NT2/D1 (cell line): Measurements from ENCODE around the gene INSRR.

ENCODE experiments used
- DNase-seq: peaks from one replicate; pipeline ENCODE4 v3.0.0-alpha.2; 2011; ENCODE audit warnings: low read depth, low spot score
- H3K27me3 ChIP-seq: 2 replicates; pipeline ENCODE4 v1.6.0; 2011; ENCODE audit warnings: mild to moderate bottlenecking; ENCODE audit not compliant: insufficient read length, insufficient read depth
- H3K36me3 ChIP-seq: 2 replicates; pipeline ENCODE4 v1.6.1; 2011; ENCODE audit warnings: mild to moderate bottlenecking, low read length, mixed read lengths; ENCODE audit not compliant: insufficient read depth, insufficient read length
- H3K4me1 ChIP-seq: 2 replicates; pipeline ENCODE4 v1.5.1; 2011; ENCODE audit not compliant: insufficient read depth, insufficient read length
- H3K4me3 ChIP-seq: 2 replicates; pipeline ENCODE4 v1.5.1; 2011; ENCODE audit warnings: low read depth; ENCODE audit not compliant: insufficient read length
- H3K9ac ChIP-seq: 2 replicates; pipeline ENCODE4 v1.6.0; 2011; ENCODE audit warnings: low read depth; ENCODE audit not compliant: insufficient read length
- H3K9me3 ChIP-seq: 2 replicates; pipeline ENCODE4 v1.5.1; 2011; ENCODE audit warnings: mild to moderate bottlenecking, low read length; ENCODE audit not compliant: insufficient read depth
- SUZ12 ChIP-seq: IDR thresholded peaks from 2 replicates; pipeline ENCODE4 v1.6.1; 2011; ENCODE audit not compliant: insufficient read length, insufficient read depth; ENCODE audit errors: extremely low read depth
- YY1 ChIP-seq: IDR thresholded peaks from 2 replicates; pipeline ENCODE4 v1.6.1; 2011; ENCODE audit not compliant: insufficient read length, insufficient read depth
- ZNF274 ChIP-seq: IDR thresholded peaks from 2 replicates; pipeline ENCODE4 v1.6.1; 2011; ENCODE audit warnings: mild to moderate bottlenecking, low read depth, low read length

The INSRR gene

GRCh38 chr1:156903328-156904091, 44.6 kb upstream of the INSRR start:
- Histone ChIP-seq H3K9me3 (peaks cover 13% of the 10 kb centered on the region; the same call in 1 of the 2 replicates), H3K9ac (no peak overlapping the region), H3K27me3 (no peaks in the 10 kb centered on the region), H3K4me1 (peaks cover 15% of the 10 kb centered on the region), H3K36me3 (peaks cover 38% of the 10 kb centered on the region), H3K4me3 (no peak overlapping the region)
- TF ChIP-seq SUZ12 (no peak), YY1 (no peak), ZNF274 (no peak)
- DNase-seq: no peak

DNA sequence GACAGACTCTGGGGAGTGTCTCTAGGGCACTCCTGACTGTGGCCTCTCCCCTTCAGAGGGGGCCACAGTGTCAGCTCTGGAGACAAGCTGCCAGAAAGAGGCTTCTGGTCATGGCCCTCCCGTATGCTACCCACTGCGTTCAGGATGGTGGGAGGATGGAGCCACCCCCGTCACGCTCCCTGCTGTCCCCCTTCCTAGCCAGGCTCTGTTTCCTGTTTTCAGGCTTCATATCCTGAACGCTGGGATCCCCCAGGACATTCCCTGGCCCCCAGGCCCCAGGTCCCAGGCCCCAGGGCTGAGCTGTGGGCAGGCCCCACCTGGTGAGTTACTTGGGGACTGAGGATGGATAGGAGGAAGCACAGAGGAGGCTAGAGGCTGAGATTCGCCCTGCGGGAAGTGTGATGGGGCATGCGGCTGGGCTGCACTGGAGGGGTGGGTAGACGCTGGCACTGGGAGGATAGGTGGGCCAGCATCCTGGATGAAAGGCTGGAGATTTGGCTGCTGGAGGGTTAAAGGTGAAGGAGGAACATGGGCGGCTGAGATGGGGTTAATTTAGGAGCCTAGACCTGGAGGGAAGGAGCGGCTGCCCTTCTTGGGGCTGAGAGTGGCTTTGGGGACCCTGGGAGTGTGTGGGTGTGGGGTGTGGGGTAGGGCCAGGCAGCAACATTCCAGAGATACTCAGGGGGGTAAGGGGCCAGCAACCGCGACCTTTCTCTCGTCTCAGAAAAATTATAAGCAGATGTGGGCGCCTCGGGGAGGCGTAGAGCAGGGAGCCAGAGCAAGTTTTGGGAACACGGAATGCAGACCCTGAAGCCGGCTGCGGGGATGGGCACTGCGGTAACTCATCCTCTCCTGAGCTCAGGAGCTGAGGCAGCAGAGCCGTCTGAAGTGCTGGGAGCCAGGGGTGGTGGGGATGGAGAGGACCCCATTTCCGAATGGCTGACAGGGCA, 43.3 kb upstream of the INSRR start:
- Histone ChIP-seq H3K9me3 (peaks cover 13% of the 10 kb centered on the region; the same call in 1 of the 2 replicates), H3K27me3 (no peaks in the 10 kb centered on the region), H3K4me3 (no peak overlapping the region), H3K36me3 (peaks cover 30% of the 10 kb centered on the region), H3K4me1 (peaks cover 27% of the 10 kb centered on the region), H3K9ac (no peak overlapping the region)
- TF ChIP-seq ZNF274 (no peak), SUZ12 (no peak), YY1 (no peak)
- DNase-seq: no peak

DNA sequence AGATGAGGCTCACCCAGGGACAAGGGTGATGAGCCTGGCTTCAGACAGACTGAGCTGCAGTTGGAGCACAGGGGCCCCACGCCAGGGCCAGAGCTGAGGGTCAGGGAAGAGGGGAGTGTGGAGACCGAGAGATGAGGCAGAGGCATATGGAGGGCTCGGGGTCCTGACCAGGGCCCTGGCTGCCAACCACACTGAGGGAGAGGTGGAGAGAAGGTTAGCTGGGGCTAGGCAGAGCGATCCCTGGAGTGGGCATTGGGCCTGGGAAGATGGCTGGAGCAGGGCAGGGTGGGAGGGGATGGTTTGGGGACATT, 42.6 kb upstream of the INSRR start:
- no peaks in the 10 kb centered on the region for H3K27me3 ChIP-seq

GRCh38 chr1:156900896-156901589, 42.1 kb upstream of the INSRR start:
- H3K9ac ChIP-seq: no peak overlapping the region
- H3K36me3 ChIP-seq: peaks cover 18% of the 10 kb centered on the region
- TF ChIP-seq ZNF274 (no peak), SUZ12 (no peak), YY1 (no peak)
- peaks cover 38% of the 10 kb centered on the region for H3K4me1 ChIP-seq
- H3K27me3 ChIP-seq: no peaks in the 10 kb centered on the region
- no peak overlapping the region for H3K4me3 ChIP-seq
- no peak for DNase-seq
- H3K9me3 ChIP-seq: peaks cover 5% of the 10 kb centered on the region; the same call in 1 of the 2 replicates

More for the DNA sequence above, 42.6 kb upstream of the INSRR start:
- TF ChIP-seq ZNF274: no peak
- no peak for TF ChIP-seq SUZ12
- no peak for TF ChIP-seq YY1
- DNase-seq: no peak
- H3K9me3 ChIP-seq: peaks cover 10% of the 10 kb centered on the region; the same call in 1 of the 2 replicates
- H3K9ac ChIP-seq: no peak overlapping the region
- H3K4me3 ChIP-seq: no peak overlapping the region
- H3K36me3 ChIP-seq: peaks cover 23% of the 10 kb centered on the region
- peaks cover 33% of the 10 kb centered on the region for H3K4me1 ChIP-seq

DNA sequence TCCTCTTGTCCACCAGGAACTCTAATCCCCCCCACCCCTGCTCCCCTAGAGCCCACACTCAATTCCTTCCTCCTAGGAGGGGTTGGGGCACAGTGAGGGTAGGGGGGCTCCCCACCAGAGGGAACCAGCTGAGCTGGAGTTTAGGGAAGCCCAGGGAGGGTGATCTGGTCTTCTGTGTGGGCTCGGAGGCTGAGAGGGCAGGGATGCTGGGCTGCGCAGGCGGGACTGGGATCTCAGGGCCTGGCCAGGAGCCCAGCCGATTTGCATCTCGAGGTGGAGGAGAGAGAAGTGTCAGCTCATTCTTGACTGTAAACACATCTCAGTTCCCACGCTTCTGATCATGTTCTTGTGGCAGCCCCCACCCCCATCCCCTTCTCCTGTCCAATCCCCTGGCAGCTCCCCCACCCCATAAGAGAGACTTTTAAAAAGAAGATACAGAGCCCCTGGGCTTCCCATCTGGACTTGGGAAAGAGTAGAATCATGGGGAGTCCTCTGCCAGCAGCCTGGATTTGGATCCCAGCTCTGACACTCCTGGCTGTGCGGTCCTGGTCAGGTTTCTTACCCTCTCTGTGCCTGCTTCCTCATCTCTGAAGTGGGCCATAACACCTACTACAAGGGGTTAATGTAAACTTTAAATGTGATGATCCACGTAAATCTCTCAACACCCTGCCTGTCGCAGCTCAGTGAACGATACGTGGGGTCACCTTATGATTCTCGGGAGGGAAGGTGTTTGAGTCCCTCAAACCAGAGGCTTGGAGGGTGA, 41.2 kb upstream of the INSRR start:
- DNase-seq: no peak
- Histone ChIP-seq H3K9ac (no peak overlapping the region), H3K9me3 (no peaks in the 10 kb centered on the region), H3K4me3 (no peak overlapping the region), H3K27me3 (no peaks in the 10 kb centered on the region), H3K4me1 (peaks cover 39% of the 10 kb centered on the region), H3K36me3 (peaks cover 9% of the 10 kb centered on the region)
- TF ChIP-seq ZNF274: no peak

DNA sequence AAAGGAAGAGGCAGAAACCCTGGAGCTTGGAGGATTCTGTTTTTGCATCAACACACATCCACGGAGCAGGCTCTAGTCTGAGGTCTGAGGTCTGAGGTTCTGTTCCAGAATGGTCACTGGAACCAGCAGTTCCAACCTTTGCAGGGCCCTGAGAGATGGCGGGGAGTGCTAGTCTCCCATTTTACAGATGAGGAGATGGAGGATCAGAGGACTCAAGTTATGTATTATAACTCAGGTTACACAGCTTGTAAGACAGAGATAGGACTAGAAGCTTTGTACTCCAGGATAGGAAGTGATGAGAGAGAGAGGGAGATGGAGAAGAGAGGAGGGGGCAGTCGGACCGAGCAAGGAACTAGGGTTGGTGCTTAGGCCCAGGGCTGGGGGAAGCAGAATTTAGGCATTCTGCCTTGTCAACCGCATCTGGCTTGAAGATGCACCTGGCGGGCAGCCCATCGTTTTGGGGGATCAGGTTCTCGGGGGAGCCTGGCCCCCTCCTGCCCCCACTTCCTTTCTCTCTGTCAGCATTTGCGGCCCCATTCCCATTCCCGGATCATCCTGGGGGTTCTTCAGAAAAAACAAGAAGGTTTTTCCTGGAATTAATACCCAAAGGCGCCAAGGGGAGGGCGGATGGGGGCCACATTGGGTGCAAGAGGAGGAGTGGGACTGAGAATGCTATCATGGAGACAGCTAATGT, 40.2 kb upstream of the INSRR start:
- no peak for DNase-seq
- peaks cover 6% of the 10 kb centered on the region for H3K36me3 ChIP-seq
- H3K9me3 ChIP-seq: no peaks in the 10 kb centered on the region
- H3K9ac ChIP-seq: no peak overlapping the region
- H3K4me3 ChIP-seq: no peak overlapping the region
- TF ChIP-seq SUZ12: no peak
- H3K27me3 ChIP-seq: peaks cover under 1% of the 10 kb centered on the region
- H3K4me1 ChIP-seq: peaks cover 48% of the 10 kb centered on the region
